HepG2 (cell line): Measurements from ENCODE around the gene GRAMD1A.

ENCODE experiments used
- ERF ChIP-seq: IDR thresholded peaks from 2 replicates; pipeline ENCODE4 v1.6.1; 2018; ENCODE audit warnings: missing biosample characterization, missing genetic modification reagents
- FOXM1 ChIP-seq: sonication (generic); formaldehyde crosslinking; IDR thresholded peaks from 2 replicates; pipeline ENCODE4 v1.5.0; 2020; ENCODE audit warnings: missing genetic modification reagents
- KAT8 ChIP-seq: IDR thresholded peaks from 2 replicates; pipeline ENCODE4 v1.6.1; 2016; ENCODE audit warnings: missing genetic modification reagents, missing compliant biosample characterization
- MLLT10 ChIP-seq: sonication (generic); formaldehyde crosslinking; IDR thresholded peaks from 2 replicates; pipeline ENCODE4 v1.4.0; 2020; ENCODE audit warnings: missing genetic modification reagents
- REST ChIP-seq, 2 experiments: IDR thresholded peaks; 2 replicates each; pipeline ENCODE4 v1.6.1; 2011 to 2012; ENCODE audit warnings: low read length in 2 of 2, borderline replicate concordance in 1 of 2, low read depth in 1 of 2, mild to moderate bottlenecking in 1 of 2, moderate library complexity in 1 of 2
- STAG1 ChIP-seq: sonication (generic); formaldehyde crosslinking; IDR thresholded peaks from 2 replicates; pipeline ENCODE4 v1.4.0; 2020; ENCODE audit warnings: missing genetic modification reagents

GRCh38 chr19:34979819-34980640, 20.1 kb upstream of the GRAMD1A start:
- no peak for TF ChIP-seq STAG1 (CRISPR knock-in tag)
- TF ChIP-seq KAT8 (CRISPR knock-in tag) = no peak
- no peak for TF ChIP-seq REST (IDR thresholded peaks at IDR 0.05; ENCODE audit: borderline replicate concordance in 1 of 2, low read depth in 1 of 2, low read length in 2 of 2)
- no peak for TF ChIP-seq ERF (CRISPR knock-in tag)
- TF ChIP-seq MLLT10 (CRISPR knock-in tag) = no peak
- no peak for TF ChIP-seq FOXM1
